Measurements from ENCODE around the gene LMTK2. TPM values are rescaled to one million over a fixed set of nuclear protein-coding genes. Genes with fewer than 3 reads are reported as not detected.

The LMTK2 gene
- total and polyA plus RNA-seq, 8 donors, result 13.4 to 28.2 (median 16.6) TPM

- peaks cover 0 to 12% of the 10 kb centered on the region in 2 donors for H3K4me1 ChIP-seq
- no peak overlapping the region for H3K4me3 ChIP-seq
- H3K9me3 ChIP-seq, result no peaks in the 10 kb centered on the region
- H3K27ac ChIP-seq, result no peak overlapping the region
- DNase-seq (no peak), ATAC-seq (no peak)
- TF ChIP-seq, protein P1, sequence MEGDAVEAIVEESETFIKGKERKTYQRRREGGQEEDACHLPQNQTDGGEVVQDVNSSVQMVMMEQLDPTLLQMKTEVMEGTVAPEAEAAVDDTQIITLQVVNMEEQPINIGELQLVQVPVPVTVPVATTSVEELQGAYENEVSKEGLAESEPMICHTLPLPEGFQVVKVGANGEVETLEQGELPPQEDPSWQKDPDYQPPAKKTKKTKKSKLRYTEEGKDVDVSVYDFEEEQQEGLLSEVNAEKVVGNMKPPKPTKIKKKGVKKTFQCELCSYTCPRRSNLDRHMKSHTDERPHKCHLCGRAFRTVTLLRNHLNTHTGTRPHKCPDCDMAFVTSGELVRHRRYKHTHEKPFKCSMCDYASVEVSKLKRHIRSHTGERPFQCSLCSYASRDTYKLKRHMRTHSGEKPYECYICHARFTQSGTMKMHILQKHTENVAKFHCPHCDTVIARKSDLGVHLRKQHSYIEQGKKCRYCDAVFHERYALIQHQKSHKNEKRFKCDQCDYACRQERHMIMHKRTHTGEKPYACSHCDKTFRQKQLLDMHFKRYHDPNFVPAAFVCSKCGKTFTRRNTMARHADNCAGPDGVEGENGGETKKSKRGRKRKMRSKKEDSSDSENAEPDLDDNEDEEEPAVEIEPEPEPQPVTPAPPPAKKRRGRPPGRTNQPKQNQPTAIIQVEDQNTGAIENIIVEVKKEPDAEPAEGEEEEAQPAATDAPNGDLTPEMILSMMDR (IDR thresholded peaks at IDR 0.05), result no peak
- intact Hi-C loops (cut with DNase I), result no loop called here
- peaks cover 0 to 17% of the 10 kb centered on the region in 2 donors for H3K36me3 ChIP-seq
- H3K27me3 ChIP-seq, result no peaks in the 10 kb centered on the region
These were observed 78.4 kb downstream of the LMTK2 start for GRCh38 chr7:98185101-98185500.

DNA sequence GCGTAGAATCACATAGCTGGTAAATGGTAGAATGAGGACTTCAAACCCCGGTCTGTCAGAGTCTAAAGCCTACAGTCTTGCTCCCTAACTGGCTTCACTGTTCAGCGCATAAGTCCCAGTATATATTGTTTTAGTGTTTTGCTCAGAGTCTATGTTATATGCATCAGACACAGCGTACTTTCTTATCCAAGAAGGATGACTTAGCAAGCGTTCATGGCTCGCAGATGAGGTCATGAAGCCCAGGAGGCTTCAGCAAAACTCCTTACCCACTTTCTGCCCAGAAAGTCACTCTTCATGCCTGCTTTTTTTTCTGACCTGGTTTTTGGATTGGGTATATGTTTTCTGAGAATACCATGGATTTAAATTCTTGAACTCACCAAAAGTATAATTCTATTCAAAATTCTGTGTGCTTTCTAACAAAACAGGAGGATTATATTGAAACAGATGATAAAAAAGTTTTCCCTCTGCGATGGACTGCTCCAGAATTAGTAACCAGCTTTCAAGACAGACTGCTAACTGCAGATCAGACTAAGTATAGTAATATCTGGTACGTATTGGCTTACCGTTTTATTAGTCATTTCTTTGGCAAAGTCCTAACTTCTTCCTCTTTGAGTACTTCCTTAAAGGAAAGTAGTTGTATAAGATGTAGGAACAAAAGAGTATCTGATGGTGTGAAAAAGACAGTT is 79.9 kb downstream of the LMTK2 start:
- H3K27me3 ChIP-seq, result no peaks in the 10 kb centered on the region
- no peaks in the 10 kb centered on the region for H3K9me3 ChIP-seq
- peaks cover 0 to 12% of the 10 kb centered on the region in 2 donors for H3K4me1 ChIP-seq
- peaks cover 0 to 31% of the 10 kb centered on the region in 2 donors for H3K36me3 ChIP-seq
- intact Hi-C loops (cut with DNase I), result no loop called here
- TF ChIP-seq, protein P1 (IDR thresholded peaks at IDR 0.05), result no peak
- no peak for DNase-seq
- no peak overlapping the region for H3K27ac ChIP-seq
- ATAC-seq, result peak; percentile 52
- no peak overlapping the region for H3K4me3 ChIP-seq

GRCh38 chr7:98187138-98187502 is 80.5 kb downstream of the LMTK2 start:
- TF ChIP-seq, protein P1 (IDR thresholded peaks at IDR 0.05), result no peak

DNA sequence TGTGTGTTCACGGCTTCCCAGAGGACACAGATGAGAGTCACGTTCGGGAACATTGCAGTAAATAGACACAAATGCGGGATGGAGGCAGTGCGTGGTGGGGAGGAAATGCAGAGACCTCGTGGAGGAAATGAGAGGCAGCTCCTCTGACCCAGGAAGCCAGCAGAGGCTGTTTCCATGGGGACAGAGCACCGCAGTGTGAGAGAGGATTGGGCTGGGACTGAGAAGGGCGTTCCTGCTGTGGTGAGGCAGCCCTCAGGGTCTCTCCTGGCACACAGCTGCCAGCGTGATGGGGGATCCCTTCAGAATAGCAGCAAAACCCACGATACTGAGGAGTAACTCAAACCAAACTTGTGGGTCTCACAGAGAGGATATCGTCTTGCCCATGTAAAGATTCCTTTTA is 82.9 kb downstream of the LMTK2 start:
- intact Hi-C loops (cut with DNase I), result no loop called here
- TF ChIP-seq, protein P1 (IDR thresholded peaks at IDR 0.05), result no peak
- ATAC-seq (no peak), DNase-seq (no peak)
- no peak overlapping the region for H3K4me3 ChIP-seq
- H3K36me3 ChIP-seq, result peaks cover 0 to 60% of the 10 kb centered on the region in 2 donors
- H3K27ac ChIP-seq, result no peak overlapping the region
- H3K9me3 ChIP-seq, result no peaks in the 10 kb centered on the region
- peaks cover 0 to 12% of the 10 kb centered on the region in 2 donors for H3K4me1 ChIP-seq
- no peaks in the 10 kb centered on the region for H3K27me3 ChIP-seq

More at GRCh38 chr7:98187138-98187502, 80.5 kb downstream of the LMTK2 start:
- H3K4me1 ChIP-seq, result peaks cover 0 to 12% of the 10 kb centered on the region in 2 donors
- H3K4me3 ChIP-seq, result no peak overlapping the region
- H3K27ac ChIP-seq, result no peak overlapping the region
- no peaks in the 10 kb centered on the region for H3K27me3 ChIP-seq
- intact Hi-C loops (cut with DNase I), result no loop called here
- ATAC-seq, result no peak
- H3K9me3 ChIP-seq, result no peaks in the 10 kb centered on the region
- H3K36me3 ChIP-seq, result peaks cover 0 to 36% of the 10 kb centered on the region in 2 donors
- DNase-seq, result no peak

GRCh38 chr7:98191668-98192431 is 85.2 kb downstream of the LMTK2 start:
- TF ChIP-seq, protein P1 (IDR thresholded peaks at IDR 0.05), result no peak
- no peaks in the 10 kb centered on the region for H3K9me3 ChIP-seq
- no peak overlapping the region for H3K4me3 ChIP-seq
- peaks cover 0 to 5% of the 10 kb centered on the region in 2 donors for H3K4me1 ChIP-seq
- DNase-seq, result no peak
- no peaks in the 10 kb centered on the region for H3K27me3 ChIP-seq
- H3K27ac ChIP-seq, result no peak overlapping the region
- intact Hi-C loops (cut with DNase I), result no loop called here
- H3K36me3 ChIP-seq, result peaks cover 0 to 83% of the 10 kb centered on the region in 2 donors
- no peak for ATAC-seq

Data from left lung (tissue), 10 donors.